Gastroesophageal sphincter (tissue), 4 donors: ENCODE results near the gene NUDT8. TPM values are rescaled to one million over a fixed set of nuclear protein-coding genes. Genes with fewer than 3 reads are reported as not detected.

Experiments
- ATAC-seq: fragments of 150-250 bp; one replicate; pipeline ENCODE4 v1.9.1; 2016; ENCODE audit warnings: mild to moderate bottlenecking, moderate library complexity
- H3K27ac ChIP-seq, 4 donors: fragments of 200-600 bp; sonication (generic) in 3 of 4; 1 replicate in 3 of 4; 2 replicates in 1 of 4; pipeline ENCODE4 v1.5.1; 2016 to 2019
- H3K27me3 ChIP-seq: fragments of 200-600 bp; sonication (generic); one replicate; pipeline ENCODE4 v1.5.1; 2019
- H3K36me3 ChIP-seq, 2 donors: fragments of 200-600 bp; sonication (generic); one replicate each; pipeline ENCODE4 v1.5.1; 2019; ENCODE audit warnings: control low read depth in 1 of 2
- H3K4me1 ChIP-seq, 3 donors: fragments of 200-600 bp; sonication (generic); 1 replicate in 2 of 3; 2 replicates in 1 of 3; pipeline ENCODE4 v1.5.1; 2016 to 2019; ENCODE audit warnings: control low read depth in 2 of 3
- H3K4me3 ChIP-seq, 2 donors: fragments of 200-600 bp; sonication (generic); one replicate each; pipeline ENCODE4 v1.5.1; 2019; ENCODE audit warnings: mild to moderate bottlenecking in 1 of 2, moderate library complexity in 1 of 2
- H3K9me3 ChIP-seq, 3 donors: fragments of 200-600 bp; sonication (generic); one replicate each; pipeline ENCODE4 v1.5.1; 2017 to 2019; ENCODE audit warnings: control low read depth in 2 of 3
- EP300 ChIP-seq: sonication (generic); formaldehyde crosslinking; IDR thresholded peaks from one replicate; pipeline ENCODE4 v1.6.1; 2017; ENCODE audit warnings: antibody characterized with exemption, mild to moderate bottlenecking
- POLR2A ChIP-seq, 2 donors: fragments of 450-650 bp; IDR thresholded peaks; one replicate each; pipeline ENCODE4 v1.6.1; 2017; ENCODE audit warnings: antibody characterized with exemption in 2 of 2, mild to moderate bottlenecking in 2 of 2, moderate library complexity in 1 of 2
- POLR2AphosphoS5 ChIP-seq: sonication (generic); formaldehyde crosslinking; IDR thresholded peaks from one replicate; pipeline ENCODE4 v1.6.1; 2017; ENCODE audit warnings: antibody characterized with exemption
- WGBS, 2 donors: methylation state at CpG; one replicate each; pipeline ENCODE4 v1.1.5; 2018; ENCODE audit warnings: low coverage in 1 of 2; 5-methylcytosine and 5-hydroxymethylcytosine counted together
- total RNA-seq, 4 donors: library from RNA; depleted of rRNA; stranded (reverse); fragments of >200 nt; gene quantifications; one replicate each; pipeline ENCODE4 v1.1.0, GENCODE V29; 2016
- TF ChIP-seq, protein P1 (sequence below), 4 experiments: fragments of 200-600 bp in 2 of 4; fragments of 450-650 bp in 2 of 4; sonication (generic) in 1 of 4; IDR thresholded peaks; one replicate each; pipeline ENCODE4 v1.5.1; 2017 to 2019; ENCODE audit warnings: antibody characterized with exemption in 4 of 4, mild to moderate bottlenecking in 2 of 4, moderate library complexity in 2 of 4

The NUDT8 gene
- total RNA-seq, 4 donors from 2014 or later = 2.4 to 18.5 (median 4.6) TPM

DNA sequence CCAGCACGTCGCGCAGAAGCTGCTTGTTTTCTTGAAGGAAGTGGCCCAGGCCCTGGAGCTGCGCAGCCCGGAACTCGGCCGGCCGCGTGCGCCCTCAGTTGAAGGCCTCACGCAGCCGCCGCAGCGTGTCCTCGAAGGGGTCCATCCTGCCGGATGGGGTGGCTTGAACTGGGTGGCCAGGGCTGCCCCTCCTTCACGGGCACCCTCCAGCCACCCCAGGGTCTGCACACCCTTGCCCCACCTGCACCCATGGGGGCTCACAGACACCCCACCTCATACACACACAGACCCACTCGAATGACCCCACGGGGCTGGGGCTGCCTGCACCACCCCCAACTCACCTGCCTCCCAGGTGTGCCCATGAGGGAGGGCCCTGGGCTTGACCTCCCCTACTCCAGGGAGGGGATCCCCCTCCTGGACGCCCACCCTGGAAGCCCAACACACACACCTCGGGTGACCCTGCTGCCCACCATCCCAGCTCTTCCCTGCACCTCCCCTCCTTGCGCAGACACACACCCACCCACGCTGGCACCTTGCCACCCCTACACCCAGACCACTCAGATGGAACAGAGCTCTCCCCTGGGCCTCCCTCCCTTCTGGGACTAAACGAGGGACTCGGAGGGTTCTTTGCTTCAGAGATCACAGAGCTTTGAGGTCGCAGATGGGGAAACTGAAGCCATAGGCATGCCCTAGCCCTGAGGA is 37.9 kb upstream of the NUDT8 start:
- peaks cover 19% of the 10 kb centered on the region for H3K27me3 ChIP-seq
- 50 to 63% methylated on average over 2 to 4 of the region's 26 CpGs for WGBS, 2 donors
- ATAC-seq = no peak
- H3K4me3 ChIP-seq = no peak overlapping the region
- no peak for TF ChIP-seq POLR2AphosphoS5
- no peak overlapping the region for H3K27ac ChIP-seq
- H3K4me1 ChIP-seq = no peaks in the 10 kb centered on the region
- H3K36me3 ChIP-seq = no peaks in the 10 kb centered on the region
- H3K9me3 ChIP-seq = no peaks in the 10 kb centered on the region

DNA sequence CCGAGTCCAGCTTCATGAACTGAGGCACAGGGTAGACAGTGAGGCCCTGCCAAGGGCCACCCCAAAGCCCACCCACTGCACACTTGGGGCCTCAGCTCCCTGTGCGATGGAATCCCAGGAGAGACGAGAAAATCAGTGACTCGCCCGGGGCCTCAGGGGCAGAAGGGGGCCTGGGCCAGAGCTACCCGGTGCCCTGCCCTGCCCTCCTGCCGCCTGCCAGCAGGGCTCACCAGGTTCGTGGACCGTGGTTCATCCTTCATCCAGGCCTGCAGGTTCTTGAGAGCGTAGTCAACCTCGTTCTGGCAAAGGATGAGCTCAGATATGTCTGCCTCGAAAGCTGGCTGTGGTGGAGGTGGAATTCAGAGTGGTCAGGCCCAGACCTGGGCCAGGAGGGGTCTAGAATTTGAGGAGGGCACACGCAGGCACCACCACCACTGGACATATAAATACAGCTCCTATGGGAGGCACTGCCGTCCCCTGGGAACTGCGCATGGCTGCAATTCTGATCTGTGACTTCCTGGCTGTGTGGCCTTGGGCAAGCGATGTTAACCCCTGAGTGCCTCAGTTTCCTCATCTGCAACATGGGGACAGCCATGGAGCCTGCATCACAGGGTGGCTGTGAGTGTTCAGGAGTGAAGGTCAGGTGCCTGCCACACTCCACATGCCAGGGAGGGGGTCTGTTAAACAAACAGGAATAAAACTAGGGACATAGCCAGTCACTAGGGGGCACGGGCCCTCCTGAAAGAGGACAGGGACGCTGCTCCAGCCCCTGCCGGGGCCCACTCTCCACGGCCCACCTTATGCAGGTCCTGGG is 37.1 kb upstream of the NUDT8 start:
- no peak for ATAC-seq
- WGBS, 2 donors = 64% methylated on average over 5 of the region's 20 CpGs; no CpG with 5 or more reads in 1 of the 2 donors
- Histone ChIP-seq H3K27ac (no peak overlapping the region), H3K9me3 (no peaks in the 10 kb centered on the region), H3K4me1 (no peaks in the 10 kb centered on the region), H3K4me3 (no peak overlapping the region), H3K36me3 (no peaks in the 10 kb centered on the region), H3K27me3 (peaks cover 15% of the 10 kb centered on the region)
- TF ChIP-seq POLR2A (IDR thresholded peaks at IDR 0.05) = no peak
- no peak for TF ChIP-seq POLR2AphosphoS5
- TF ChIP-seq EP300 = no peak
- TF ChIP-seq, protein P1, sequence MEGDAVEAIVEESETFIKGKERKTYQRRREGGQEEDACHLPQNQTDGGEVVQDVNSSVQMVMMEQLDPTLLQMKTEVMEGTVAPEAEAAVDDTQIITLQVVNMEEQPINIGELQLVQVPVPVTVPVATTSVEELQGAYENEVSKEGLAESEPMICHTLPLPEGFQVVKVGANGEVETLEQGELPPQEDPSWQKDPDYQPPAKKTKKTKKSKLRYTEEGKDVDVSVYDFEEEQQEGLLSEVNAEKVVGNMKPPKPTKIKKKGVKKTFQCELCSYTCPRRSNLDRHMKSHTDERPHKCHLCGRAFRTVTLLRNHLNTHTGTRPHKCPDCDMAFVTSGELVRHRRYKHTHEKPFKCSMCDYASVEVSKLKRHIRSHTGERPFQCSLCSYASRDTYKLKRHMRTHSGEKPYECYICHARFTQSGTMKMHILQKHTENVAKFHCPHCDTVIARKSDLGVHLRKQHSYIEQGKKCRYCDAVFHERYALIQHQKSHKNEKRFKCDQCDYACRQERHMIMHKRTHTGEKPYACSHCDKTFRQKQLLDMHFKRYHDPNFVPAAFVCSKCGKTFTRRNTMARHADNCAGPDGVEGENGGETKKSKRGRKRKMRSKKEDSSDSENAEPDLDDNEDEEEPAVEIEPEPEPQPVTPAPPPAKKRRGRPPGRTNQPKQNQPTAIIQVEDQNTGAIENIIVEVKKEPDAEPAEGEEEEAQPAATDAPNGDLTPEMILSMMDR (IDR thresholded peaks at IDR 0.05) = no peak

DNA sequence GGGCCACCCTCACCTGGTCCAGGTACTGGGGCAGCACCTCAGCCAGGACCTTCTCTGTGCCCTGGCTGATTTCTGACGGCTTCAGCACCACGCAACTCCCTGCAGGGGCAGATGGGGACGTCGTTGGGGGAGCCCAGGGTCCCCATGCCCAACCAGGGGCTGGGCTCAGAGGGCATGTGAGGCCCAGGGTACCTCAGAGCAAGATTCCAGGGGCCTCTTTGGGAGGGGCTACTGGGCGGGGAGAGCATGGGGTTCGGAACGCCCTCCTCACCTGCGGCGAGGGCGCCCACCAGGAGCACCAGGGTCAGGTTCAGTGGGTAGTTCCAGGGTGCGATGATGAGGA is 36.5 kb upstream of the NUDT8 start:
- WGBS, 2 donors = 73 to 81% methylated on average over 3 to 7 of the region's 11 CpGs
- H3K27me3 ChIP-seq = peaks cover 14% of the 10 kb centered on the region
- no peaks in the 10 kb centered on the region for H3K4me1 ChIP-seq
- H3K9me3 ChIP-seq = no peaks in the 10 kb centered on the region
- no peaks in the 10 kb centered on the region for H3K36me3 ChIP-seq
- ATAC-seq = no peak
- H3K27ac ChIP-seq = no peak overlapping the region
- no peak for TF ChIP-seq POLR2AphosphoS5
- TF ChIP-seq POLR2A (IDR thresholded peaks at IDR 0.05) = no peak
- TF ChIP-seq, protein P1 (IDR thresholded peaks at IDR 0.05) = no peak
- no peak for TF ChIP-seq EP300
- no peak overlapping the region for H3K4me3 ChIP-seq

DNA sequence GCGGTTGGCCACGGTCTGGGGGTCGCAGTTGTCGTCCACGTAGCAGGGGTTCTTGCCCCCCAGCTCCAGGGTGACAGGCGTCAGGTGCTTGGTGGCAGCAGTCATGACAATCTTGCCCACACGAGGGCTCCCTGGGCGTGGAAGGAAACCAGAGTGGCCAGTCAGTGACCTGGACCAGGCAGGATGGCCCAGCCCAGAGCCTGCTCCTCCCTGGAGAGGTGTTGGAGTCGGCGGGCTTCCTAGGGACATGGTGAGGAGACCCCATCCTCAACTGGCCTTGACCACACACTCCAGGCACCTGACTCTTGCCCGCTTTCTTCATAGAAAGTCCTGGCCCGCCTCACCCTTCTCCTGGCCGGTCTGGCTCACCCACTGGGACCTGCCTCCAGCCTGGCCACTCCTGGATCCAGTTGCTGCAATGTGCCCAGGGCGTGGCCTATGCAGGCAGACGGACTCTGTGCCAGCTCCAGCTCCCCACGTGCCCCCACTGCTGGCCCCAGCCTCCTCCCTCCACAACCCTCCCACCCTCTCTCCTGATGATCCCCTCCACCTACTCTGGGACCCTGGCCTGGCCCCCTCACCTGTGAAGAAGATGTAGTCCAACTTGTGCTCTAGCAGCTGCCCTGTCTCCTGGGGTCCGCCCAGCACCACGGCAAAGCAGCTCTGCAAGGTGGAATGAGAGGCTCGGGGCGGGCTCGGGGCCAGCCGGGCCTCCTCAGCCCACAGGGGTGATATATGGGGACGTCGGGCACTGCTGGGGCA is 36.0 kb upstream of the NUDT8 start:
- H3K4me1 ChIP-seq = no peaks in the 10 kb centered on the region
- TF ChIP-seq, protein P1 (IDR thresholded peaks at IDR 0.05) = no peak
- TF ChIP-seq POLR2AphosphoS5 (no peak), EP300 (no peak), POLR2A (IDR thresholded peaks at IDR 0.05) (no peak)
- WGBS, 2 donors = 100% methylated on average over 2 of the region's 24 CpGs; no CpG with 5 or more reads in 1 of the 2 donors
- peaks cover 11% of the 10 kb centered on the region for H3K27me3 ChIP-seq
- no peak for ATAC-seq
- no peak overlapping the region for H3K27ac ChIP-seq
- no peaks in the 10 kb centered on the region for H3K9me3 ChIP-seq
- no peak overlapping the region for H3K4me3 ChIP-seq
- H3K36me3 ChIP-seq = no peaks in the 10 kb centered on the region
